Activated naive CD8-positive, alpha-beta T cell treated with anti-CD3 and anti-CD28 coated beads, Interleukin-2, amount 10 ng/mL, durations not matched to agents 7 days and 5 days (primary cell): ENCODE results near the gene FNDC3B. TPM values are rescaled to one million over a fixed set of nuclear protein-coding genes. Genes with fewer than 3 reads are reported as not detected.

Source experiments
- ATAC-seq: fragments of 150-1000 bp; cut with Tn5 transposase; one replicate; pipeline ENCODE4 v1.10.0; 2021; ENCODE audit warnings: low read depth, moderate library complexity
- POLR2A ChIA-PET: fragments of 350-600 bp; sonication (Branson Sonifier 250); formaldehyde crosslinking; loops from one replicate; lab custom pipeline; 2021; ENCODE audit warnings: antibody characterized with exemption; lab: Charles Lee
- DNase-seq: peaks from one replicate; pipeline ENCODE4 v3.0.0; 2021
- H3K27ac Mint-ChIP-seq: one replicate; pipeline ENCODE4 v1.8.0; 2022; ENCODE audit warnings: mild to moderate bottlenecking, mixed read lengths
- H3K27me3 Mint-ChIP-seq: one replicate; pipeline ENCODE4 v1.8.0; 2022; ENCODE audit warnings: mild to moderate bottlenecking, moderate library complexity, mixed read lengths
- H3K36me3 Mint-ChIP-seq: one replicate; pipeline ENCODE4 v1.8.0; 2021; ENCODE audit warnings: mild to moderate bottlenecking, mixed read lengths
- H3K4me1 Mint-ChIP-seq: one replicate; pipeline ENCODE4 v1.8.0; 2021; ENCODE audit warnings: mixed read lengths
- H3K4me3 Mint-ChIP-seq: one replicate; pipeline ENCODE4 v1.8.0; 2022; ENCODE audit warnings: mild to moderate bottlenecking, moderate library complexity, mixed read lengths
- H3K9me3 Mint-ChIP-seq: one replicate; pipeline ENCODE4 v1.8.0; 2021; ENCODE audit warnings: mixed read lengths
- total RNA-seq, 2 experiments: library from RNA; stranded (reverse); gene quantifications; one replicate each; pipeline ENCODE4 v1.2.3, GENCODE V29; 2021

Gene FNDC3B
- total RNA-seq, 2 experiments from 2014 or later, result 15.8 to 16.3 TPM

DNA sequence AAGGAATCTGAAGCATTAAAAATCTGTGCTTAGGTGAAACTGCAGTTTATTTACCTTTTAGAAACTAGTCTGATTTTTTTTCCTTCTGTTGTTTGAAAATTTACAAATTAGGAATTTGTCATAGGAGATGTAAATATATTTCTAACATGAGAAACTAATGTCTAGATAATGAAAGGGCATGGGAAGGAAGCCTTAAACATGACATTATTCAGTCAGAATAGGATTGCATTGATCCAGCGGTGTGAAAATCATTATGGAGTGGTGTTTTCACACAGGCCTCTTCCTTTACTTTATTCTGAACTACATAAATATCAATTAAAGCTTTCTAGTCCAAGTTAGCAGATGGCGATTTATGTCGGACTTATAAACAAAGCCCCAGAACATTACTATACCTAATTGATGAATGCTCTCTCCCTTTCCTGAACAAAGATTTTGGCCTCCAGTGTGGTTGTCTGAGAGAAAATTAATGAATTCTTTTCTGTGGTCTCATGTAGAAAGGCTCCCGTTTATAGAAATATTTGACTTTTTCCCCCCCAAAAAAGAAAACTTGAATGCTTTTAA lies 37.9 kb downstream of the FNDC3B start:
- no peak overlapping the region for H3K4me3 Mint-ChIP-seq

DNA sequence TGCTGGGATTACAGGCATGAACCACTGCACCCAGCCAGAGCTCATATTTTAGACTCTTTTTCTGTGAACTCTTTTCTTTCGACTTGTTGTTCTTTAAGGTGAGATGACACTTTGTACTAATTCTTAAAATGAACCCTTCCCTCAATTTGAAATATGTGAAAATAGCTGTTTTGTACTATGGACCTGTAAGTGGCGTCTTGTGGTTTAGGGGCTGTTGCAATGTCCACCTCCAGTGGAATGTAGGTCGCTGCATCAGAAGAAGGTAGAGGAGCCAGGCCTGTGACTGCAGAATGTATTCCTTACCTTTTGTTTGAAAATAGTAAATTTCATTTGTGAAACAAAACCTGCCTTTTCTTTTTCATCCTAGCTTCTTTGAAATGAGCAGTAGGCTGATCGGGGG lies 38.9 kb downstream of the FNDC3B start:
- ATAC-seq, result no peak
- peaks cover 1% of the 10 kb centered on the region for H3K9me3 Mint-ChIP-seq
- peaks cover 10% of the 10 kb centered on the region for H3K36me3 Mint-ChIP-seq
- peaks cover 2% of the 10 kb centered on the region for H3K4me1 Mint-ChIP-seq
- DNase-seq, result no peak
- H3K4me3 Mint-ChIP-seq, result no peak overlapping the region
- H3K27me3 Mint-ChIP-seq, result no peaks in the 10 kb centered on the region
- POLR2A ChIA-PET, result no interaction called here
- H3K27ac Mint-ChIP-seq, result no peak overlapping the region

More for the DNA sequence above, 37.9 kb downstream of the FNDC3B start:
- H3K27me3 Mint-ChIP-seq, result no peaks in the 10 kb centered on the region
- DNase-seq (no peak), ATAC-seq (no peak)
- H3K9me3 Mint-ChIP-seq, result peaks cover 1% of the 10 kb centered on the region
- peaks cover 2% of the 10 kb centered on the region for H3K4me1 Mint-ChIP-seq
- peaks cover 5% of the 10 kb centered on the region for H3K36me3 Mint-ChIP-seq
- POLR2A ChIA-PET, result no interaction called here
- no peak overlapping the region for H3K27ac Mint-ChIP-seq

DNA sequence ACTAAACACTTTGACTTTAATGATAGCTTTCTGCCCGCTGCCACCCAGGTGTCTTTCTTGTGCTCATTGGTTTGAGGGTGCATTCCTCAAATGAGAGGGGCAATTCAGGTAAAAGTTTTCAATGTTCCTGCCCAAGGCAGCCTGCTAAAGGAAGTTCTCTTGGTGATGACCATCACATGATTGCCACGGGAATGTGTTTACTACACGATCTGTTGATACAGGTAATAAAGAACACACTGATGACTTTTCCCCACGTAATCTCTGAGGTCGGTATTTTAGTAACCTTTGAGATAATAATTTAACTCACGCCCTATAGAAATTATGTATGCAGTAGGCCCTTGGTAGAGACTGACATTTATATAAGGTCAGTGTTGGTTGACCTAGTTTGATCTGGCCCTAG lies 39.3 kb downstream of the FNDC3B start:
- DNase-seq (no peak), ATAC-seq (no peak)
- Mint-ChIP-seq H3K9me3 (peaks cover 1% of the 10 kb centered on the region), H3K36me3 (peaks cover 13% of the 10 kb centered on the region), H3K4me3 (no peak overlapping the region), H3K4me1 (peaks cover 2% of the 10 kb centered on the region), H3K27ac (no peak overlapping the region), H3K27me3 (no peaks in the 10 kb centered on the region)
- POLR2A ChIA-PET, result no interaction called here

DNA sequence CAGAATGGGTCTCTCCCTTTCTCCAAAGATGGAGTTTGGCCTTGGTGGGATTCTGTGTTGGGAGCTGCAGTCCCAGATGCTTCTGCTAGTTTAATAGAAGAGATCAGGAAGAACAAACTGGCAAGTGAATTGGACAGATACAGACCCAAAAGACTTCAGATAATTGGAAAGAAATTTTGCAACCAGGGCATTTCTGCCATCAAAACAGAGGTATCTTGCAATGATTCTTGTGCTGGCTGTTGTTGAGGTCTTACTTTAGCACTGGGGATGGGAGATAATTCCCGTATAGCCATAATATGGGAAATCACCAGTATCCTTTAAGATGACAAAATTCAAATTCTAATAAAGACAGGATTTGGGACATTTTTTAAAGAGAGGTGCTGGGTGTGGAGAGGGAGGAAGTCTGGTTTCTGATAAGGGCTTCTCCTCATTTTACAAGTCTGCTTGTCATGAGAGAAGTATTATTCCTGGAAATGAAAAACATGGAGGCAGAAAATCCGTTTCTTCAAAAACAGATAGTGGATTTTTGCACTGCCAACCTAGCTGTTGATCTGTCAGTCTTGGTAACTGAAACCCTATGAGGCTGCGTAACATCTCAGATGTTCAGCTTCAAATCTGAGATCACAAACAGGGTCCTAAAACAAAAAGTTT lies 40.1 kb downstream of the FNDC3B start:
- POLR2A ChIA-PET, result no interaction called here
- DNase-seq, result no peak

DNA sequence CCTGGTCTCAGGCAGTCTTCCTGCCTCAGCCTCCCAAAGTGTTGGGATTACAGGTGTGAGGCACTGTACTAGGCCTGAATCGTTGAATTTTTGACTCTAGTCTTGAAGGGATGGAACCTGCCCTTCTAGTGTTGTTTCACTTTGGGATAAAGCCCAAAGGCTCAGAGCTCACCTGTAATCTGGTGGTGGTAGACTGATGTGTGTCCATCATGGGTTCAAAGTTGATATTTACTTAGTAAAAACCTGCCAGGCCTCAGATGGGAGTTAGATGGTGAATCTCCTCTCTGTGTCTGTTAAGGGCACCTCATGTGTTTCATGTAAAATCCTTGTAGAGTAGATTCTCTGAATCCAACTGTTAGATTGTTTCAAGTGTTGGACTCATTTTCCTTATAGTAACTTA lies 41.1 kb downstream of the FNDC3B start:
- Mint-ChIP-seq H3K4me3 (no peak overlapping the region), H3K4me1 (peaks cover 7% of the 10 kb centered on the region), H3K27me3 (no peaks in the 10 kb centered on the region), H3K9me3 (peaks cover 1% of the 10 kb centered on the region), H3K36me3 (peaks cover 20% of the 10 kb centered on the region), H3K27ac (no peak overlapping the region)
- POLR2A ChIA-PET, result interaction anchor here (0.6 kb wide), 1 partner anchor 498 kb away, joined by 3 read pairs; no protein-coding TSS in a partner anchor
- no peak for ATAC-seq
- DNase-seq, result no peak

More for the DNA sequence above, 40.1 kb downstream of the FNDC3B start:
- H3K27me3 Mint-ChIP-seq, result no peaks in the 10 kb centered on the region
- no peak for ATAC-seq
- H3K4me3 Mint-ChIP-seq, result no peak overlapping the region
- no peak overlapping the region for H3K27ac Mint-ChIP-seq
- H3K9me3 Mint-ChIP-seq, result peaks cover 1% of the 10 kb centered on the region
- H3K4me1 Mint-ChIP-seq, result peaks cover 2% of the 10 kb centered on the region
- peaks cover 15% of the 10 kb centered on the region for H3K36me3 Mint-ChIP-seq

DNA sequence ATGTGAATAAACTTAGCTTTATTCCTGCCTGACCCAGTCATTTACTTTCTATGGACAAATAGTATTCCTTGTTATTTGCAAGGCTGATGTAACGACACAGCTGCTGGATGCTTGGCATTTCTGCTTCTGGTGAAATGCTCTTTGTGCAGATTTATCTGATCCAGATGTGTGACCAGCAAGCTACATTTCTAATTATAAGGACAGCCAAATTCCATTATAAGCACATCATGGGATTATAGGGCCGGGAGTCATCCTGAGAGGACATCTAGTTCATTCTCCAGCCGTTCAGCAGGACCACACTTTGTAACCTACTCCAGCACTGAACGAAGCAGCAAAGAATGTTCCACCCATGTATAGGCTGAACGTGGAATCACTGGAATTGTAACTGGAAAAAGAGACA lies 42.9 kb downstream of the FNDC3B start:
- H3K4me3 Mint-ChIP-seq, result no peak overlapping the region
- H3K27me3 Mint-ChIP-seq, result no peaks in the 10 kb centered on the region
- H3K36me3 Mint-ChIP-seq, result peaks cover 26% of the 10 kb centered on the region
- no peak for ATAC-seq
- no peak overlapping the region for H3K27ac Mint-ChIP-seq
- peaks cover 14% of the 10 kb centered on the region for H3K4me1 Mint-ChIP-seq
- POLR2A ChIA-PET, result no interaction called here
- no peak for DNase-seq
- peaks cover 3% of the 10 kb centered on the region for H3K9me3 Mint-ChIP-seq

DNA sequence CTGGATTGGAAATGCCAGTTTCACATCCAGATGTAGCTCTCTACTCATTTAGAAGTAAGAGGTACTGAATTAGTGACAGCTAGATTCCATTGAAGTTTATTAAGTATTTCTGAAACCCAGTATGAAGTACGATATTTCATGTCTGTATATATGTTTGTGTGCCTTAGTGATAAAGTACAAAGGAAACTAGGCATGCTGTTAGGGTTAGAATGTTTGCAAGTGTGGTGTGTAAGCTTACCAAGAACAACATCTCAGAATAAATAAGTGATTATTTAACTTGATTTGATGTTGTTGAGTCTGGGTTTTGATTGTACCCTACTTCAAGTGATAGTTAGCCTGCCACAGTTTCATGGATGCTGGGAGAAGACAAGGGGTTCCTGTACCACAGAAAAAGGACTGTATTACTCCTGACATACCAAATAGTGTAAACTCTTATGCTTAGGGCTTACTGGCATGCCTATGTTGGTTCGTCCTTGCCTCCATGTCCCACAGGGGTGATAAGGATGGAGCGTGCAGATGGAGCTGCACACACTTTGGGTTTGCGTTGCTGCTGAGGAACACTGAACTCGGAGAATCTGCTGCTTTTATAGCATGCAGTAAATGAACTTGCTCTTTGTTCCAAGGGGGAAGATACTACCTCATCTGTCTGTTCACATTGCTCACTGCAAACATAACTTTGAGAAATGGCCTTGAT lies 43.6 kb downstream of the FNDC3B start:
- Mint-ChIP-seq H3K36me3 (peaks cover 26% of the 10 kb centered on the region), H3K27ac (no peak overlapping the region), H3K4me3 (no peak overlapping the region), H3K4me1 (peaks cover 19% of the 10 kb centered on the region), H3K9me3 (peaks cover 3% of the 10 kb centered on the region), H3K27me3 (no peaks in the 10 kb centered on the region)
- POLR2A ChIA-PET, result no interaction called here
- no peak for DNase-seq
- no peak for ATAC-seq

DNA sequence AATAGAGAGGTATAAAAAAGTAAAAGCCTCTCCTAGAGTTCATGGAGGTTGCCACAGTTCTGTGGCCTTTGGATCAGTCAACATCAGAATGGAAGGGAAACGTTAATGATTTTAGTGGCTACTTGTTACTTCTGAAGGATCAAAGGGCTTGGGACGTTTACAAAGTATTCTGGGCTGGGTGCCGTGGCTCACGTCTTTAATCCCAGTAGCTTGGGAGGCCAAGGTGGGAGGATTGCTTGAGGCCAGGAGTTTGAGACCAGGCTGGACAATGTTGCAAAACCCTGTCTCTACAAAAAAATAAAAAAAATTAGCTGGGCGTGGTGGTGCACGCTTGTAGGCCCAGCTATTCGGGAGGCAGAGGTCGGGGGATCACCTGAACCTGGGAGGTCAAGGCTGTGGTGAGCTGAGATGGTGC lies 44.6 kb downstream of the FNDC3B start:
- Mint-ChIP-seq H3K27me3 (no peaks in the 10 kb centered on the region), H3K9me3 (peaks cover 3% of the 10 kb centered on the region), H3K27ac (no peak overlapping the region), H3K4me3 (no peak overlapping the region), H3K4me1 (peaks cover 22% of the 10 kb centered on the region), H3K36me3 (peaks cover 23% of the 10 kb centered on the region)
- POLR2A ChIA-PET, result no interaction called here
- ATAC-seq, result no peak
- no peak for DNase-seq

DNA sequence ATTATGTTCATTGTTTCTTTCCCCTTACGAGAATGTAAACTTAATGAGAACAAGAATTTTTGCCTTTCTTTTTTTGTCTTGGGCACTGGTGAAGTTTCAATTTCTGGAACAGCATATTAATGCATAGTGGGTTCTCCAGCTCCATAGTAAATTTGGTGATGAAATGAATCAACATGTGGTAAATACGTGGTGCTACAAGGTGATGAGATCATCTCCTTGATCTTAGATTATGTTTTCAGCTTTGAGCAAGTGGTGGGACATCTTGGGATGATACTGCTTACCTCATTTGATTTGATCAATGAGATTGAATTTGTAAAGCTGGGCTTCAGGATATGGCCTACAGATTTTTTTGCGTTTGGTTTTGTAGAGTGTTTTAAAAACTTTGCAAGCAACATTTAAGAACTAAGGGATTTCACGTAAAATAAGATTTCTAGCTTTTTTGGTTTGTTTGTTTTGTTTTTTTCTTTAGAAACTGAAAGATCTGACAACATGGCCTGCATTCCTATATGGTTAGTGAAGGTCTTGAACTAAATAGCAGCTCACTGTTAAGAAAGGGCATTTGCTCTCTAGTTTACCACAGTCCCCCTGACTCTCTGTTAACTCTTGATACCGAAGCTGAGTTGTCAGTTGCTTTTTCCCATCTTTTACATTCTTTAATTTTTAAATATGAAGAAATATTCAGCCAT lies 45.6 kb downstream of the FNDC3B start:
- Mint-ChIP-seq H3K9me3 (peaks cover 3% of the 10 kb centered on the region), H3K36me3 (peaks cover 23% of the 10 kb centered on the region), H3K4me1 (peaks cover 22% of the 10 kb centered on the region), H3K27ac (peak overlapping the region; percentile 5), H3K4me3 (no peak overlapping the region), H3K27me3 (no peaks in the 10 kb centered on the region)
- DNase-seq, result no peak
- ATAC-seq, result peak; percentile 51
- POLR2A ChIA-PET, result no interaction called here

DNA sequence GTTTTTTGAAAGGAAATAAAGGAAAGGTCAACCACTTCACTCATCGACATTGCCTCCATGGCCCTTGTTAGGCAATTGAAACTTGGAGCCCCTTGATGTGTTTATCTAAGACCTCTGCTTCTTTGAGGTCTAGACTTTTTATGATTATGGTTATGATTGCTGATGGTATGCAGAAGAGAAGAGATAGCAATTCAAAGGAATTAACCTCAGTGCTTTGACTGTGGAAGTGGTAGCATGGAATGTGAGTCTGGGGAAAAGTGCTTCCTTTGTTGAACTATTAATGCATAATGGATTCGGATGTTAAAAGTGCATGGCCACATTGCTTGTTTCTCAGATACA lies 46.1 kb downstream of the FNDC3B start:
- Mint-ChIP-seq H3K36me3 (peaks cover 23% of the 10 kb centered on the region), H3K9me3 (peaks cover 3% of the 10 kb centered on the region), H3K27me3 (no peaks in the 10 kb centered on the region), H3K4me1 (peaks cover 24% of the 10 kb centered on the region), H3K4me3 (no peak overlapping the region), H3K27ac (no peak overlapping the region)
- POLR2A ChIA-PET, result no interaction called here
- no peak for DNase-seq
- ATAC-seq, result no peak

DNA sequence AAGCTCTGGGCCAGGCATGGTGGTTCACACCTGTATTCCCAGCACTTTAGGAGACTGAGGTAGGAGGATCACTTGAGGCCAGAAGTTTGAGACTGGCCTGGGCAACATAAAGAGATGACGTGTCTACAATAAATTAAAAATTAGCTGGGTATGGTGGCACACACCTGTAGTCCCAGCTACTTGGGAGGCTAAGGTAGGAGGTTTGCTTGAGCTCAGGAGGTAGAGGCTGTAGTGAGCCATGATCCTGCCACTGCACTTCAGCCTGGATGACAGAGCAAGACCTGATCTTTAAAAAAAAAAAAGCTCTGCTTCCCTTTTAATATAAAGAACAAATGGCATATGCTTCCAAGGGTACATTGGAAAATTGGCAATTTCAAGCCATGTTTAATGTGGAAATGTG lies 46.7 kb downstream of the FNDC3B start:
- peaks cover 3% of the 10 kb centered on the region for H3K9me3 Mint-ChIP-seq
- POLR2A ChIA-PET, result no interaction called here
- no peak for DNase-seq

DNA sequence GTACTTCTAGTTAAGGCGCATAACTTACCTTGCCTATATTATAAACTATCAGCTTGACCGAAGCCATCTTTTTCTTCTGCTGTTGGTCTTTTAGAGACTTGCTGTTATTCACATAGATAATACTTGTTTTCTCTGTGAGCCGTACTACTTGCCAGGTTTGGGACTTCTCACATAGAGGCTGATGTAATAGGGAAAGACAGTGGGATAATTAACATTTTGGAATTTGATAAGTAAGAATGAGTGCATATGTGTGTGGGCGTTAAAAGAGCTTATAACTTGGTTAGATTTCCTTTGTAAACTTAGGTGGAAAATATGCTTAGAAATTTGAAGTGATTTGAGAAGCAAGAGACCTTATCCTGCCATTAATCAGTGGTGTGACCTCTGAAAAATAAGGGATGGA lies 47.8 kb downstream of the FNDC3B start:
- H3K9me3 Mint-ChIP-seq, result peaks cover 3% of the 10 kb centered on the region
- DNase-seq (no peak), ATAC-seq (no peak)
- POLR2A ChIA-PET, result interaction anchor here (0.7 to 1.4 kb wide), 2 partner anchors 20 to 1623 kb away, joined by 3 to 6 read pairs; no protein-coding TSS in a partner anchor
- H3K27ac Mint-ChIP-seq, result peak overlapping the region; percentile 74
- H3K4me3 Mint-ChIP-seq, result no peak overlapping the region
- no peaks in the 10 kb centered on the region for H3K27me3 Mint-ChIP-seq
- H3K36me3 Mint-ChIP-seq, result peaks cover 23% of the 10 kb centered on the region
- H3K4me1 Mint-ChIP-seq, result peaks cover 24% of the 10 kb centered on the region

More for the DNA sequence above, 46.7 kb downstream of the FNDC3B start:
- Mint-ChIP-seq H3K27me3 (no peaks in the 10 kb centered on the region), H3K4me1 (peaks cover 24% of the 10 kb centered on the region), H3K4me3 (no peak overlapping the region), H3K36me3 (peaks cover 23% of the 10 kb centered on the region), H3K27ac (no peak overlapping the region)
- no peak for ATAC-seq
